Neural progenitor cell (in vitro differentiated cells): Measurements from ENCODE around the gene MAN2A1.

Experiments used
- EZH2 ChIP-seq: fragments of 200-600 bp; sonication (generic); IDR thresholded peaks from 2 replicates; pipeline ENCODE4 v1.6.1; 2017; ENCODE audit warnings: antibody characterized with exemption, mild to moderate bottlenecking, moderate library complexity
- TF ChIP-seq, protein P1 (sequence below): fragments of 200-600 bp; sonication (generic); IDR thresholded peaks from 2 replicates; pipeline ENCODE4 v1.5.1; 2017; ENCODE audit warnings: antibody characterized with exemption, mild to moderate bottlenecking

DNA sequence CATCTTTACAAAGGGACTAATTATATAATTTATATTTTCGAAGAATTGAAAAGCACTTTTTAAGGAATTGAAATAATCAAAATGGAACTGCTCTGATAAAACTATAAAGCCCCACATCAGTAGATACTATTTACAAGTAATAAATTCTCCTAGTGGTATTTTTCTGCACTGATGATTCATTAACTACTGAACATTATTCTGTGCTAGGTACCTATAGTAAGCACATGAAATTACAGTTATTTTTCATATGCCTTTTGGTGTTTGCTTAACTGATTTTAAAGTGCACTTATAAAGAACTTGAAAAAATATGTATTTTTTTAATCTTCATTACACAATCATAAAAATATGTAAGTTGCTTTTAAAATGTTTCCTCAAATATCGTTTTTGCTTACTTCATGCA is 123.0 kb downstream of the MAN2A1 start:
- TF ChIP-seq, protein P1, sequence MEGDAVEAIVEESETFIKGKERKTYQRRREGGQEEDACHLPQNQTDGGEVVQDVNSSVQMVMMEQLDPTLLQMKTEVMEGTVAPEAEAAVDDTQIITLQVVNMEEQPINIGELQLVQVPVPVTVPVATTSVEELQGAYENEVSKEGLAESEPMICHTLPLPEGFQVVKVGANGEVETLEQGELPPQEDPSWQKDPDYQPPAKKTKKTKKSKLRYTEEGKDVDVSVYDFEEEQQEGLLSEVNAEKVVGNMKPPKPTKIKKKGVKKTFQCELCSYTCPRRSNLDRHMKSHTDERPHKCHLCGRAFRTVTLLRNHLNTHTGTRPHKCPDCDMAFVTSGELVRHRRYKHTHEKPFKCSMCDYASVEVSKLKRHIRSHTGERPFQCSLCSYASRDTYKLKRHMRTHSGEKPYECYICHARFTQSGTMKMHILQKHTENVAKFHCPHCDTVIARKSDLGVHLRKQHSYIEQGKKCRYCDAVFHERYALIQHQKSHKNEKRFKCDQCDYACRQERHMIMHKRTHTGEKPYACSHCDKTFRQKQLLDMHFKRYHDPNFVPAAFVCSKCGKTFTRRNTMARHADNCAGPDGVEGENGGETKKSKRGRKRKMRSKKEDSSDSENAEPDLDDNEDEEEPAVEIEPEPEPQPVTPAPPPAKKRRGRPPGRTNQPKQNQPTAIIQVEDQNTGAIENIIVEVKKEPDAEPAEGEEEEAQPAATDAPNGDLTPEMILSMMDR = no peak
- no peak for TF ChIP-seq EZH2
